Neural progenitor cell (in vitro differentiated cells): ENCODE results near the gene COL19A1. TPM values are rescaled to one million over a fixed set of nuclear protein-coding genes. Genes with fewer than 3 reads are reported as not detected.

Experiments used
- DNase-seq: peaks from one replicate; pipeline ENCODE4 v3.0.0-alpha.2; 2016; ENCODE audit warnings: low spot score
- H2AFZ ChIP-seq: fragments of 200-600 bp; sonication (generic); replicated peaks from 2 replicates; pipeline ENCODE4 v1.6.1; 2016; ENCODE audit warnings: antibody characterized with exemption
- H3F3A ChIP-seq: fragments of 200-600 bp; sonication (generic); 2 replicates; pipeline ENCODE4 v1.6.1; 2016; ENCODE audit warnings: antibody characterized with exemption, low read depth
- H3K27ac ChIP-seq: fragments of 200-600 bp; sonication (generic); 2 replicates; pipeline ENCODE4 v1.5.1; 2016; ENCODE audit warnings: mild to moderate bottlenecking
- H3K27me3 ChIP-seq: fragments of 200-600 bp; sonication (generic); 2 replicates; pipeline ENCODE4 v1.6.1; 2016; ENCODE audit warnings: mild to moderate bottlenecking, moderate library complexity
- H3K36me3 ChIP-seq: fragments of 200-600 bp; sonication (generic); 2 replicates; pipeline ENCODE4 v1.5.1; 2016
- H3K4me1 ChIP-seq: fragments of 200-600 bp; sonication (generic); 2 replicates; pipeline ENCODE4 v1.6.1; 2016; ENCODE audit warnings: mixed run types
- H3K4me2 ChIP-seq: fragments of 200-600 bp; sonication (generic); 2 replicates; pipeline ENCODE4 v1.6.1; 2016
- H3K4me3 ChIP-seq: fragments of 200-600 bp; sonication (generic); 2 replicates; pipeline ENCODE4 v1.5.1; 2016
- H3K79me2 ChIP-seq: fragments of 200-600 bp; sonication (generic); 2 replicates; pipeline ENCODE4 v1.6.1; 2016; ENCODE audit warnings: low read depth
- H3K9ac ChIP-seq: fragments of 200-600 bp; sonication (generic); 2 replicates; pipeline ENCODE4 v1.6.1; 2016
- H3K9me3 ChIP-seq: fragments of 200-600 bp; sonication (generic); 2 replicates; pipeline ENCODE4 v1.5.1; 2016; ENCODE audit warnings: low read depth
- H4K20me1 ChIP-seq: fragments of 200-600 bp; sonication (generic); 2 replicates; pipeline ENCODE4 v1.6.1; 2016; ENCODE audit warnings: low read depth
- H3K27ac Mint-ChIP-seq: 3 replicates; pipeline ENCODE4 v1.8.0; 2021; ENCODE audit warnings: mixed read lengths
- H3K27me3 Mint-ChIP-seq: 2 replicates; pipeline ENCODE4 v1.8.0; 2022; ENCODE audit warnings: low read depth, mild to moderate bottlenecking, inconsistent platforms, moderate library complexity, mixed read lengths; ENCODE audit not compliant: insufficient read depth
- H3K36me3 Mint-ChIP-seq: 3 replicates; pipeline ENCODE4 v1.8.0; 2021; ENCODE audit warnings: mixed read lengths
- H3K4me1 Mint-ChIP-seq: 3 replicates; pipeline ENCODE4 v1.8.0; 2021; ENCODE audit warnings: mixed read lengths
- H3K4me3 Mint-ChIP-seq: 3 replicates; pipeline ENCODE4 v1.8.0; 2021; ENCODE audit warnings: mild to moderate bottlenecking, moderate library complexity, mixed read lengths
- H3K9me3 Mint-ChIP-seq: 3 replicates; pipeline ENCODE4 v1.8.0; 2020; ENCODE audit warnings: mixed read lengths
- EZH2 ChIP-seq: fragments of 200-600 bp; sonication (generic); IDR thresholded peaks from 2 replicates; pipeline ENCODE4 v1.6.1; 2017; ENCODE audit warnings: antibody characterized with exemption, mild to moderate bottlenecking, moderate library complexity
- EZH2phosphoT487 ChIP-seq: fragments of 200-600 bp; sonication (generic); IDR thresholded peaks from 2 replicates; pipeline ENCODE4 v1.6.1; 2017; ENCODE audit warnings: antibody characterized with exemption
- total RNA-seq: library from RNA; depleted of rRNA; stranded (reverse); fragments of >200 nt; gene quantifications from 2 replicates; pipeline ENCODE4 v1.2.3, GENCODE V29; 2015; ENCODE audit warnings: low replicate concordance
- TF ChIP-seq, protein P1 (sequence below): fragments of 200-600 bp; sonication (generic); IDR thresholded peaks from 2 replicates; pipeline ENCODE4 v1.5.1; 2017; ENCODE audit warnings: antibody characterized with exemption, mild to moderate bottlenecking

The COL19A1 gene
- total RNA-seq, 1 donor from 2014 or later = not detected

DNA sequence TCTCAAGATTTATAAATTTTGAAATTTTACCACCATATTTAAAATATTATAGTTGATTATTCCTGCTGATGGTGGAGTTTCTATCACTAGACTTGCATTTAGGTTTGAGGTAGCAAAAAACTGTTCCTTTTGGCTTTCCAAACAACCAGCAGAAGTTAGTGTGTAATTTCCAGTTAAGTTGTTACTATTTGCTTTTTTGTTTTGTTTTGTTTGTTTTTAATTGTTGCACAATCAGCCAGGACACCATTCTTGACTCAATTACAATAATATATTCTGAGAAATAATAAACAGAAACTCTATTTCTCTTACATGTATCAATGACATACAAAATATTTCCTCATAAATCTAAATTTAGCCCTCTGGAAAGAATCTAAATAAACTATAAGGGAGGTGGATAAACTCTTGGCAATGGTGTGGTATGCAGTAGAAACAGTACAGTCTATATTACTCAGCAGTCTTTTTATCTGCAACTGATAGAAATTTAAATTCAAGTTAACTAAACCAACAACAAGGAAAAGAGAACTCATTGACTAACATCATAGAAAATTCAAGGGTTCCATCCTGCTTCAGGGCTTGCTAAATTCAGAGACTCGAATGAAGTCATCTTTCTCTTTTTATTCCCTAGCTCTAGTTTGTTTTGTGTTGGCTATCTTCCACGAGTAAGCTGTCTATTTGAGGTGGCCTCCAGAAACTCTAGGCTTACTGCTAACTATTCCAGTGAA, 19.4 kb upstream of the COL19A1 start:
- H3K4me3 Mint-ChIP-seq = no peak overlapping the region
- H3K4me1 Mint-ChIP-seq = no peaks in the 10 kb centered on the region
- DNase-seq = no peak
- no peak overlapping the region for H3K27ac ChIP-seq
- H3K4me2 ChIP-seq = no peak overlapping the region
- no peak overlapping the region for H3K9ac ChIP-seq
- H3K27ac Mint-ChIP-seq = no peak overlapping the region
- no peaks in the 10 kb centered on the region for H3F3A ChIP-seq
- no peaks in the 10 kb centered on the region for H3K79me2 ChIP-seq
- no peaks in the 10 kb centered on the region for H3K4me1 ChIP-seq
- TF ChIP-seq EZH2 (no peak), EZH2phosphoT487 (no peak)
- TF ChIP-seq, protein P1, sequence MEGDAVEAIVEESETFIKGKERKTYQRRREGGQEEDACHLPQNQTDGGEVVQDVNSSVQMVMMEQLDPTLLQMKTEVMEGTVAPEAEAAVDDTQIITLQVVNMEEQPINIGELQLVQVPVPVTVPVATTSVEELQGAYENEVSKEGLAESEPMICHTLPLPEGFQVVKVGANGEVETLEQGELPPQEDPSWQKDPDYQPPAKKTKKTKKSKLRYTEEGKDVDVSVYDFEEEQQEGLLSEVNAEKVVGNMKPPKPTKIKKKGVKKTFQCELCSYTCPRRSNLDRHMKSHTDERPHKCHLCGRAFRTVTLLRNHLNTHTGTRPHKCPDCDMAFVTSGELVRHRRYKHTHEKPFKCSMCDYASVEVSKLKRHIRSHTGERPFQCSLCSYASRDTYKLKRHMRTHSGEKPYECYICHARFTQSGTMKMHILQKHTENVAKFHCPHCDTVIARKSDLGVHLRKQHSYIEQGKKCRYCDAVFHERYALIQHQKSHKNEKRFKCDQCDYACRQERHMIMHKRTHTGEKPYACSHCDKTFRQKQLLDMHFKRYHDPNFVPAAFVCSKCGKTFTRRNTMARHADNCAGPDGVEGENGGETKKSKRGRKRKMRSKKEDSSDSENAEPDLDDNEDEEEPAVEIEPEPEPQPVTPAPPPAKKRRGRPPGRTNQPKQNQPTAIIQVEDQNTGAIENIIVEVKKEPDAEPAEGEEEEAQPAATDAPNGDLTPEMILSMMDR = no peak
- no peaks in the 10 kb centered on the region for H3K36me3 ChIP-seq
- H3K9me3 Mint-ChIP-seq = no peaks in the 10 kb centered on the region
- no peaks in the 10 kb centered on the region for H4K20me1 ChIP-seq
- H3K27me3 Mint-ChIP-seq = no peaks in the 10 kb centered on the region
- H3K36me3 Mint-ChIP-seq = no peaks in the 10 kb centered on the region
- H3K4me3 ChIP-seq = no peak overlapping the region
- no peaks in the 10 kb centered on the region for H3K27me3 ChIP-seq
- no peak overlapping the region for H2AFZ ChIP-seq
- no peaks in the 10 kb centered on the region for H3K9me3 ChIP-seq

DNA sequence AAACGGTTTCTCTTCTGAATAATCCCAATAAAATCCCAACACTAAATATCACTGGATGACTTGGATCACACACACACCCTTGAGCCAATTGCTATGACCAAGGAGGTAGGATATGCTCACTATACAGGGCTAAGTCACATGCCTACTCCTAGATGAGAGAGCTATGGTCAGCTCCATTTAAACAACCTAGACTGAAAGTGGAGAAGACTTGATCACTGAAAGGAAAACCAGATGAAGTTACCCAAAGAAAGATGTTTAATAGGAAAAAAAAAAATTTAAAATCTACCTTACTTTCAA, 18.9 kb upstream of the COL19A1 start:
- Histone ChIP-seq H3K27ac (no peak overlapping the region), H3F3A (no peaks in the 10 kb centered on the region), H3K4me3 (no peak overlapping the region), H3K79me2 (no peaks in the 10 kb centered on the region), H2AFZ (no peak overlapping the region), H3K4me1 (no peaks in the 10 kb centered on the region), H4K20me1 (no peaks in the 10 kb centered on the region), H3K9ac (no peak overlapping the region), H3K36me3 (no peaks in the 10 kb centered on the region), H3K9me3 (peaks cover 2% of the 10 kb centered on the region), H3K27me3 (no peaks in the 10 kb centered on the region), H3K4me2 (no peak overlapping the region)
- Mint-ChIP-seq H3K27ac (no peak overlapping the region), H3K4me3 (no peak overlapping the region), H3K4me1 (no peaks in the 10 kb centered on the region), H3K9me3 (no peaks in the 10 kb centered on the region), H3K27me3 (no peaks in the 10 kb centered on the region), H3K36me3 (no peaks in the 10 kb centered on the region)
- TF ChIP-seq, protein P1 = no peak
- TF ChIP-seq EZH2 = no peak
- TF ChIP-seq EZH2phosphoT487 = no peak
- DNase-seq = no peak

DNA sequence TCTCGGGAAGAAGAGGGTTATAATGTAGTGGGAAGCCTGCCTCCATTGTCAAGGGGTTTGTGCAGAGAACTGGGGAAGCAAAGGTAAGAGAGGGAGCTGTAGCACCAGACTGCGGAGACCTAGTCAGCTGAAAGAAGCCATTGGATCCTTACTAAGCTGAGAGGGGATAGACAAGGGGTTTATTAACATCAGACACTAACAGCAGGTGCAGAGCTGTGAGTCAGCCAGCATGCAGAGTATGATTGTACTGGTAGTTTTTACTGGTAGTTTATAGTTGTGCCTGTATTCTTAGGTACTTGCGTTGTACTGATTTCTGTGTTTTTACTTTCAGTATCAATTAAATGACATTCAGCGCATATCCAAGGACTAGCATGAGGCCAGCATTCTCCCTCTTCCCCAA, 17.8 kb upstream of the COL19A1 start:
- no peaks in the 10 kb centered on the region for H3K27me3 Mint-ChIP-seq
- no peaks in the 10 kb centered on the region for H3K4me1 Mint-ChIP-seq
- H3K9me3 Mint-ChIP-seq = peaks cover 5% of the 10 kb centered on the region
- H3K27ac ChIP-seq = no peak overlapping the region
- no peak overlapping the region for H3K4me3 Mint-ChIP-seq
- no peak overlapping the region for H3K27ac Mint-ChIP-seq
- H3K36me3 Mint-ChIP-seq = no peaks in the 10 kb centered on the region
- no peak overlapping the region for H3K4me2 ChIP-seq
- H3K4me1 ChIP-seq = no peaks in the 10 kb centered on the region
- no peak overlapping the region for H2AFZ ChIP-seq
- H3K36me3 ChIP-seq = no peaks in the 10 kb centered on the region
- no peak for DNase-seq
- TF ChIP-seq EZH2 (no peak), EZH2phosphoT487 (no peak)
- TF ChIP-seq, protein P1 = no peak
- H3K4me3 ChIP-seq = no peak overlapping the region
- H4K20me1 ChIP-seq = no peaks in the 10 kb centered on the region
- no peaks in the 10 kb centered on the region for H3K27me3 ChIP-seq
- H3K9ac ChIP-seq = no peak overlapping the region
- no peaks in the 10 kb centered on the region for H3F3A ChIP-seq
- H3K79me2 ChIP-seq = no peaks in the 10 kb centered on the region
- H3K9me3 ChIP-seq = peaks cover 4% of the 10 kb centered on the region
